ENCODE measurements around the gene TTC1.
"Not testable (repeated sequence)": the region's sequence is repeated elsewhere in the genome, so short reads cannot be mapped to it uniquely, and the experiment has no call there.

The TTC1 gene

GRCh38 chr5:160007514-160007913 is 1.4 kb upstream of the TTC1 start:
- DNase-seq, result no peak

- DNase-seq, result not testable (repeated sequence)
Observed at GRCh38 chr5:160008529-160008876, 436 bp upstream of the TTC1 start.

GRCh38 chr5:160009591-160009989 is 651 bp downstream of the TTC1 start:
- no peak for DNase-seq

GRCh38 chr5:160011471-160011870 is 2.5 kb downstream of the TTC1 start:
- no peak for DNase-seq

- not testable (repeated sequence) for DNase-seq
Observed at GRCh38 chr5:160014197-160014596, 5.3 kb downstream of the TTC1 start.

- no peak for DNase-seq
Observed at GRCh38 chr5:160018945-160019625, 10.1 kb downstream of the TTC1 start.

- no peak for DNase-seq
Observed at GRCh38 chr5:160020266-160020770, 11.4 kb downstream of the TTC1 start.

- no peak for DNase-seq
Observed at GRCh38 chr5:160020964-160021363, 12.0 kb downstream of the TTC1 start.

GRCh38 chr5:160021831-160022446 is 13.0 kb downstream of the TTC1 start:
- DNase-seq, result no peak

GRCh38 chr5:160023007-160023907 is 14.3 kb downstream of the TTC1 start:
- DNase-seq, result no peak

- no peak for DNase-seq
Observed at GRCh38 chr5:160023908-160024630, 15.1 kb downstream of the TTC1 start.

- DNase-seq, result no peak
Observed at GRCh38 chr5:160029004-160029403, 20.1 kb downstream of the TTC1 start.

GRCh38 chr5:160029540-160030139 is 20.7 kb downstream of the TTC1 start:
- DNase-seq, result no peak

- no peak for DNase-seq
Observed at GRCh38 chr5:160030631-160031377, 21.9 kb downstream of the TTC1 start.

GRCh38 chr5:160033546-160034252 is 24.8 kb downstream of the TTC1 start:
- DNase-seq, result no peak

- no peak for DNase-seq
Observed at GRCh38 chr5:160036243-160036642, 27.3 kb downstream of the TTC1 start.

GRCh38 chr5:160036884-160037283 is 27.9 kb downstream of the TTC1 start:
- no peak for DNase-seq

GRCh38 chr5:160039810-160040470 is 31.0 kb downstream of the TTC1 start:
- no peak for DNase-seq

GRCh38 chr5:160040471-160040835 is 31.5 kb downstream of the TTC1 start:
- DNase-seq, result no peak

- no peak for DNase-seq
Observed at GRCh38 chr5:160042671-160043070, 33.7 kb downstream of the TTC1 start.

- DNase-seq, result no peak
Observed at GRCh38 chr5:160044391-160044804, 35.5 kb downstream of the TTC1 start.

Measured in activated effector memory CD4-positive, alpha-beta T cell treated with Interleukin-2 at 50 U/mL for 16 hours (primary cell).